WERI-Rb-1 (cell line): ENCODE results near the gene TLNRD1.

ENCODE experiments used
- DNase-seq: peaks from one replicate; pipeline ENCODE4 v3.0.0-alpha.2; 2020
- H3K27ac ChIP-seq: fragments of 250-450 bp; sonication (Bioruptor Pico); 2 replicates; pipeline ENCODE4 v1.5.1; 2020; ENCODE audit warnings: mild to moderate bottlenecking, moderate library complexity
- H3K27me3 ChIP-seq: fragments of 250-450 bp; sonication (Bioruptor Pico); 2 replicates; pipeline ENCODE4 v1.5.1; 2021; ENCODE audit warnings: mild to moderate bottlenecking, low read depth, moderate library complexity; ENCODE audit not compliant: insufficient read depth, severe bottlenecking
- H3K36me3 ChIP-seq: fragments of 250-450 bp; sonication (Bioruptor Pico); 2 replicates; pipeline ENCODE4 v1.5.1; 2020; ENCODE audit warnings: mild to moderate bottlenecking, moderate library complexity
- H3K4me3 ChIP-seq: 2 replicates; pipeline ENCODE4 v1.5.1; 2011; ENCODE audit warnings: low read depth, mild to moderate bottlenecking, control low read depth, low read length
- H3K9me3 ChIP-seq: fragments of 250-450 bp; sonication (Bioruptor Pico); 2 replicates; pipeline ENCODE4 v1.5.1; 2021; ENCODE audit warnings: mild to moderate bottlenecking, moderate library complexity; ENCODE audit not compliant: severe bottlenecking
- CTCF ChIP-seq: IDR thresholded peaks from 2 replicates; pipeline ENCODE4 v1.5.1; 2011; ENCODE audit warnings: low read depth, mild to moderate bottlenecking, control low read depth, inconsistent platforms, low read length

TLNRD1 gene

GRCh38 chr15:81023483-81024264 is 23.0 kb downstream of the TLNRD1 start:
- Histone ChIP-seq H3K27ac (no peak overlapping the region), H3K27me3 (no peaks in the 10 kb centered on the region), H3K4me3 (no peak overlapping the region), H3K9me3 (no peaks in the 10 kb centered on the region), H3K36me3 (no peaks in the 10 kb centered on the region)
- no peak for DNase-seq
- TF ChIP-seq CTCF = no peak

GRCh38 chr15:81024265-81024872 is 23.6 kb downstream of the TLNRD1 start:
- no peak for TF ChIP-seq CTCF
- no peaks in the 10 kb centered on the region for H3K9me3 ChIP-seq
- DNase-seq = peak; percentile 30
- no peaks in the 10 kb centered on the region for H3K27me3 ChIP-seq
- H3K36me3 ChIP-seq = no peaks in the 10 kb centered on the region
- no peak overlapping the region for H3K4me3 ChIP-seq
- H3K27ac ChIP-seq = no peak overlapping the region

- DNase-seq = no peak
- H3K4me3 ChIP-seq = no peak overlapping the region
- peaks cover 2% of the 10 kb centered on the region for H3K9me3 ChIP-seq
- no peaks in the 10 kb centered on the region for H3K27me3 ChIP-seq
- no peak overlapping the region for H3K27ac ChIP-seq
- H3K36me3 ChIP-seq = no peaks in the 10 kb centered on the region
- no peak for TF ChIP-seq CTCF
These were observed 24.2 kb downstream of the TLNRD1 start for GRCh38 chr15:81024936-81025335.

- TF ChIP-seq CTCF = no peak
These were observed 25.1 kb downstream of the TLNRD1 start for GRCh38 chr15:81025721-81026370.

GRCh38 chr15:81026836-81027599 is 26.3 kb downstream of the TLNRD1 start:
- H3K27ac ChIP-seq = no peak overlapping the region
- H3K36me3 ChIP-seq = no peaks in the 10 kb centered on the region
- no peak for TF ChIP-seq CTCF
- H3K27me3 ChIP-seq = no peaks in the 10 kb centered on the region
- H3K9me3 ChIP-seq = peaks cover 2% of the 10 kb centered on the region
- H3K4me3 ChIP-seq = no peak overlapping the region
- DNase-seq = no peak

More at GRCh38 chr15:81025721-81026370, 25.1 kb downstream of the TLNRD1 start:
- H3K9me3 ChIP-seq = peaks cover 2% of the 10 kb centered on the region
- H3K4me3 ChIP-seq = no peak overlapping the region
- no peaks in the 10 kb centered on the region for H3K36me3 ChIP-seq
- no peaks in the 10 kb centered on the region for H3K27me3 ChIP-seq
- DNase-seq = no peak
- no peak overlapping the region for H3K27ac ChIP-seq
